ENCODE results near the gene CCDC71L. TPM values are rescaled to one million over a fixed set of nuclear protein-coding genes. Genes with fewer than 3 reads are reported as not detected.
"Not testable (repeated sequence)": the region's sequence is repeated elsewhere in the genome, so short reads cannot be mapped to it uniquely, and the experiment has no call there.

CCDC71L gene
- total RNA-seq (ENCODE audit: unreplicated experiment): 38.9 TPM
- long read RNA-seq, full-length matches to known transcripts: 1 of 1 reads
- long read RNA-seq, partial matches to known transcripts: 0 of 1 reads
- long read RNA-seq, other reads (novel, unspliced or antisense): 0 of 1 reads

DNA sequence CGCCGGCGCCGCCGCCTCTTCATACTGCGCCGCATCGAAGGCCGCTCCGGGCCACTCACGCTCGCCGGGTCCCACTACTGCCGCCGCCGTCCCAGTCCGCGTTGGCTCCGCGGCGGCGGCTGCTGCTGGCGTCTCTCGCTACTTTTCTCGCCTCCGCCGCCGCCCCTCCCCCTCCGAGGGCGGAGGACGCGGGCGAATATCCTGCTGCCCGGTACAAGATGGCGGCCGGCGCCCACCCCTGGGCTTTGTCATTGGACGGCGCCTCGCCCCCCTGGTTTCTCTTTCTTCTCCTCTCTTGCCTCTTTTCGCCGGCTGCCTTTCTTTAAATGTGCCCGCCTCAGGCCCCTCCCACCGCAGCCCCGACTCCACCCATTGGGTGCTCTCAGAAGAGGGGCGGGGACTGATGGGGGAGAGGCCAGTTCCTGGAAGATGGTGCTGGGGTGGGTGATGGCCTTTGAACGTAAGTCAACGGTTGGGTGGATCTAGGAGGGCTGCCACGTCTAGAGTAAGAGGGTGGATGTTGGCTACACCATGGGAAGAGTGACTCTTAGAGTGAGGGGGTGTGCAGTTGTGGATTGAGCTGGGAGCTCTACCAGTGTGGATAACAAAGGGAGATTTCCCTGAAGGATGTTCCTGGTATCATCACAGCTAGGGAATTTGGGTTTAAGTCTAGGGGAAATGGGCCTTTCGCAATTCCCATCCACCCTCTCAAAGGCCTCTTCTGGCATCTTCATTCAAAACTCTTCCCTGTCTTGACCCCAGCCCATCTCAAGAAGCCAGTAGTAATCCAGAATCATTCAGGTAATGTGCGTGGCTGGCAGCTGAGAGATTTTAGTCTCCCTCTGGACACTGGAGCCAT is at the start of gene CCDC71L:
Gene CCDC71L (minus strand): TSS at position 297 of the 859 bp plus-strand sequence. CDS start 262 bp downstream, at position 35.
- Mint-ChIP-seq H3K4me1 (ENCODE audit: low read depth, unreplicated experiment) (peaks cover 3% of the 10 kb centered on the region), H3K9me3 (ENCODE audit: unreplicated experiment) (peaks cover 8% of the 10 kb centered on the region)
- TF ChIP-seq, protein P1, sequence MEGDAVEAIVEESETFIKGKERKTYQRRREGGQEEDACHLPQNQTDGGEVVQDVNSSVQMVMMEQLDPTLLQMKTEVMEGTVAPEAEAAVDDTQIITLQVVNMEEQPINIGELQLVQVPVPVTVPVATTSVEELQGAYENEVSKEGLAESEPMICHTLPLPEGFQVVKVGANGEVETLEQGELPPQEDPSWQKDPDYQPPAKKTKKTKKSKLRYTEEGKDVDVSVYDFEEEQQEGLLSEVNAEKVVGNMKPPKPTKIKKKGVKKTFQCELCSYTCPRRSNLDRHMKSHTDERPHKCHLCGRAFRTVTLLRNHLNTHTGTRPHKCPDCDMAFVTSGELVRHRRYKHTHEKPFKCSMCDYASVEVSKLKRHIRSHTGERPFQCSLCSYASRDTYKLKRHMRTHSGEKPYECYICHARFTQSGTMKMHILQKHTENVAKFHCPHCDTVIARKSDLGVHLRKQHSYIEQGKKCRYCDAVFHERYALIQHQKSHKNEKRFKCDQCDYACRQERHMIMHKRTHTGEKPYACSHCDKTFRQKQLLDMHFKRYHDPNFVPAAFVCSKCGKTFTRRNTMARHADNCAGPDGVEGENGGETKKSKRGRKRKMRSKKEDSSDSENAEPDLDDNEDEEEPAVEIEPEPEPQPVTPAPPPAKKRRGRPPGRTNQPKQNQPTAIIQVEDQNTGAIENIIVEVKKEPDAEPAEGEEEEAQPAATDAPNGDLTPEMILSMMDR (IDR thresholded peaks at IDR 0.05; ENCODE audit: partially characterized antibody, unreplicated experiment): no peak

DNA sequence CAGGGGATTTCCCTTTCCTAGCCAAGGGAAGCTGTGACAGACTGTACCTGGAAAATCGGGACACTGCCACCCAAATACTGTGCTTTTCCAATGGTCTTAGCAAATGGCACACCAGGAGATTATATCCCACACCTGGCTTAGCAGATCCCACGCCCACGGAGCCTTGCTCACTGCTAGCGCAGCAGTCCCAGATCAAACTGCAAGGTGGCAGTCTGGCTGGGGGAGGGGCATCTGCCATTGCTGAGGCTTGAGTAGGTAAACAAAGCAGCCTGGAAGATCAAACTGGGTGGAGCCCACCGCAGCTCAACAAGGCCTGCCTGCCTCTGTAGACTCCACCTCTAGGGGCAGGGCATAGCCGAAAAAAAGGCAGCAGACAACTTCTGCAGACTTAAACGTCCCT is 48.6 kb upstream of the CCDC71L start:
- not testable (repeated sequence) for H3K9me3 Mint-ChIP-seq (ENCODE audit: unreplicated experiment); H3K36me3 Mint-ChIP-seq (ENCODE audit: unreplicated experiment); H3K27me3 Mint-ChIP-seq (ENCODE audit: unreplicated experiment); H3K4me3 Mint-ChIP-seq (ENCODE audit: unreplicated experiment); H3K27ac Mint-ChIP-seq (ENCODE audit: unreplicated experiment); H3K4me1 Mint-ChIP-seq (ENCODE audit: low read depth, unreplicated experiment); DNase-seq

More for the DNA sequence above, at the start of gene CCDC71L:
- peak; percentile 97 for DNase-seq
- Mint-ChIP-seq H3K36me3 (ENCODE audit: unreplicated experiment) (no peaks in the 10 kb centered on the region), H3K27ac (ENCODE audit: unreplicated experiment) (peak within 1 kb of the TSS; percentile 99), H3K27me3 (ENCODE audit: unreplicated experiment) (peaks cover 11% of the 10 kb centered on the region), H3K4me3 (ENCODE audit: unreplicated experiment) (peak within 1 kb of the TSS; percentile 94)

DNA sequence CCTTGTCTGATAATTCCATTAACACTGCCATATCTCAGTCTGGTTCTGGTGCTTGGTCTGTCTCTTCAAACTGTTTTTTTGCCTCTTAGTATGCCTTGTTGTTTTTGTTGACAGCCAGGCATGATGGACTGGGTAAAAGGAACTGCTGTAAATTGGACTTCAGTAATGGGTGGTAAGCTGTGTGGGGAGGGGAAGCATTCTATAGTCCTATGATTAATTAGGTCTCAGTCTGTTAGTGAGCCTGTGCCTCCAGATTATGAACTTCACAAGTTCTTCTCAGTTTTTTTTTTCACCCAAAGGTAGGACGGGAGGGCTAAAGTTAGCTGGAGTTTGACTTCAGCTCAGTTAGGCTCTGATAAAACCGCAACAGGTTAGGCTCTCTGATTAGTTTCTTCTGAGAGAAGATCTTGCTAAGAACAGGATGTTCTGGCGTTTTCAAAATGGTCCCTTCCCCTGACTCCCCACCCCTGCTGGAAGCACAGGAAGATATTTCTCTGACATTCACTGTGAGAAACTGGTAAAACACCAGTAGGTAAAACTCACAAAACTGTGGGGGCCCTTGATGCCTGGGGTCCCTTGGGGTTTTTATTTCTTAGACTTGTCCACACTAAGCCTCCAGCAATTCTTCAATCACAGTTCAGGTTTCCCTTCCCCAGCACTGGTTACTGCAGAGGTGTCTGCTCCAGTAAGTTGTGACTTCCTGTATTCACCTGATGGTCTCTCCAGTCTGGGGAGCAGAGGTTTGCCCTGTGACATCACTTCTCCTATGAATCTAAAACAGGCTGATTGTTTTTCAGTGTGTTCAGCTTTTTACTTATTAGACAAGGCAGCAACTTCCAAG is 43.3 kb upstream of the CCDC71L start:
- no peak overlapping the region for H3K27ac Mint-ChIP-seq (ENCODE audit: unreplicated experiment)
- no peaks in the 10 kb centered on the region for H3K4me1 Mint-ChIP-seq (ENCODE audit: low read depth, unreplicated experiment)
- no peaks in the 10 kb centered on the region for H3K27me3 Mint-ChIP-seq (ENCODE audit: unreplicated experiment)
- H3K4me3 Mint-ChIP-seq (ENCODE audit: unreplicated experiment): no peak overlapping the region
- no peak for DNase-seq
- TF ChIP-seq, protein P1 (IDR thresholded peaks at IDR 0.05; ENCODE audit: partially characterized antibody, unreplicated experiment): no peak
- no peaks in the 10 kb centered on the region for H3K36me3 Mint-ChIP-seq (ENCODE audit: unreplicated experiment)
- peaks cover 2% of the 10 kb centered on the region for H3K9me3 Mint-ChIP-seq (ENCODE audit: unreplicated experiment)

DNA sequence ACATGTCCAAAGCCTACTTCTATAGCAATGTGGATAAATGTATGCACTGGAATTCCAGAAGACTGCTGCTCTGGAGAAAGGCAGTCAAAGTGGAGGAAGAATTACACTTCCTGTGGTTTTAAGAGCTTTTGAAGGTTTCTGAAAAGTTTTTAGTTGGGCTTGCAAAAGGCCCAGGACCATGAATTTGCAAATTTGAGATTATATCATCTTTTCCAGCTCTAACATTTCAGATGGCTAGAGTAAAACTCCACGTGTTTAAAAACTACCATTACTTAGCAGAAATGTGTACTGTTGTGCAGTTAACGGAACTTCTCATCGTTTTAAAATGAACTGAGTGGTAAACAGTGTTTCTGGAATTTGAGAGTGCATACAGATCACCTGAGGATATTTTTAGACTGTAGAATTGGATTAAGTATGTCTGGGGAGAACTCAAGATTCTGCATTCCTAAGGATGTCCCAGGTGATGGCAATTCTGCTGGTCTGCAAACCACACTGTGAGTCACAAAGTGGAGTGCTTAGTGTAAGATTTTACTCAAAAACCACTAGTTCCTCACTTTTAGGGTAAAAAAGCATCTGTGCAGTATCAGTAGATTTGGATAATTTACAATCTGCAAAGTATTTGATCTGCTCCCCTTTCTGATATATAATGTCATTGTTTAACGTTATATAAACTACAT is 32.9 kb upstream of the CCDC71L start:
- DNase-seq: no peak
- Mint-ChIP-seq H3K36me3 (ENCODE audit: unreplicated experiment) (no peaks in the 10 kb centered on the region), H3K27me3 (ENCODE audit: unreplicated experiment) (no peaks in the 10 kb centered on the region), H3K27ac (ENCODE audit: unreplicated experiment) (no peak overlapping the region), H3K9me3 (ENCODE audit: unreplicated experiment) (peaks cover 2% of the 10 kb centered on the region), H3K4me3 (ENCODE audit: unreplicated experiment) (no peak overlapping the region), H3K4me1 (ENCODE audit: low read depth, unreplicated experiment) (no peaks in the 10 kb centered on the region)
- TF ChIP-seq, protein P1 (IDR thresholded peaks at IDR 0.05; ENCODE audit: partially characterized antibody, unreplicated experiment): no peak

DNA sequence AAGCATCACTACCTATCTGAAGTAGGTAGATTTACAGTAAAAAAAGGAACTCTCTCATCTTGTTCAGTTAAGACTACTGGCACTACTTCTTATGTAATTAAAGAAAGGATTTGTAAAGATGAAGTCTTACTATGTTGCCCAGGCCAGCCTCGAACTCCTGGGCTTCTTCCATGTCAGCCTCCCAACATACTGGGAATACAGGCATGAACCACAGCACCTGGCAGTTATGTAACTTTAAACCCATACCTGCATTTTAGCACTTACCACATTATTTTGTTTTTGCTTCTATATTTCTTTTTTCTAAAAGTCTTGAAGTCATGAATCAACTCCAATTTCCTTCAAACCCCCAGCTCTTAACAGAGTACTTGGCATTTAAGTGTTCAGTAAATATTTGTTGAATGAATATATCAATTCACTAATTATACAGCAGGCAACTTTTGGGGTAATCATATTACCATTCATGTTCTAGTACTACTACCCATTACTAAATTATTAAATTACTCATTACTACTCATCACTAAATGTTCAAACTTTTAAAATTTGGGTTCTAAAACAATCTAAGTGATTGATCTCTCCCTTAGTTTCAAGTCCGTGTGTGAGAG is 31.6 kb upstream of the CCDC71L start:
- TF ChIP-seq, protein P1 (IDR thresholded peaks at IDR 0.05; ENCODE audit: partially characterized antibody, unreplicated experiment): no peak
- no peak for DNase-seq
- Mint-ChIP-seq H3K4me3 (ENCODE audit: unreplicated experiment) (no peak overlapping the region), H3K36me3 (ENCODE audit: unreplicated experiment) (no peaks in the 10 kb centered on the region), H3K27me3 (ENCODE audit: unreplicated experiment) (no peaks in the 10 kb centered on the region), H3K4me1 (ENCODE audit: low read depth, unreplicated experiment) (no peaks in the 10 kb centered on the region), H3K9me3 (ENCODE audit: unreplicated experiment) (peaks cover 3% of the 10 kb centered on the region), H3K27ac (ENCODE audit: unreplicated experiment) (no peak overlapping the region)

DNA sequence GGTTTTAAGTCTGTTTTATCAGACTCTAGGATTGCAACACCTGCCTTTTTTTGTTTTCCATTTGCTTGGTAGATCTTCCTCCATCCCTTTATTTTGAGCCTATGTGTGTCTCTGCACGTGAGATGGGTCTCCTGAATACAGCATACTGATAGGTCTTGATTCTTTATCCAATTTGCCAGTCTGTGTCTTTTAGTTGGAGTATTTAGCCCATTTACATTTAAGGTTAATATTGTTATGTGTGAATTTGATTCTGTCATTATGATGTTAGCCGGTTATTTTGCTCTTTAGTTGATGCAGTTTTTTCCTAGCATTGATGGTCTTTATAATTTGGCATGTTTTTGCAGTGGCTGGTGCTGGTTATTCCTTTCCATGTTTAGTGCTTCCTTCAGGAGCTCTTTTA is 27.2 kb upstream of the CCDC71L start:
- H3K27ac Mint-ChIP-seq (ENCODE audit: unreplicated experiment); H3K27me3 Mint-ChIP-seq (ENCODE audit: unreplicated experiment); DNase-seq; H3K4me1 Mint-ChIP-seq (ENCODE audit: low read depth, unreplicated experiment); H3K36me3 Mint-ChIP-seq (ENCODE audit: unreplicated experiment); H3K4me3 Mint-ChIP-seq (ENCODE audit: unreplicated experiment); H3K9me3 Mint-ChIP-seq (ENCODE audit: unreplicated experiment): not testable (repeated sequence)

Data from glutamatergic neuron (in vitro differentiated cells).